ENCODE data around the gene SLAIN2. TPM values are rescaled to one million over a fixed set of nuclear protein-coding genes. Genes with fewer than 3 reads are reported as not detected.
"Not testable (repeated sequence)": the region's sequence is repeated elsewhere in the genome, so short reads cannot be mapped to it uniquely, and the experiment has no call there.

The SLAIN2 gene
- polyA plus RNA-seq, 3 donors = 13.9 to 24.1 (median 17.6) TPM

DNA sequence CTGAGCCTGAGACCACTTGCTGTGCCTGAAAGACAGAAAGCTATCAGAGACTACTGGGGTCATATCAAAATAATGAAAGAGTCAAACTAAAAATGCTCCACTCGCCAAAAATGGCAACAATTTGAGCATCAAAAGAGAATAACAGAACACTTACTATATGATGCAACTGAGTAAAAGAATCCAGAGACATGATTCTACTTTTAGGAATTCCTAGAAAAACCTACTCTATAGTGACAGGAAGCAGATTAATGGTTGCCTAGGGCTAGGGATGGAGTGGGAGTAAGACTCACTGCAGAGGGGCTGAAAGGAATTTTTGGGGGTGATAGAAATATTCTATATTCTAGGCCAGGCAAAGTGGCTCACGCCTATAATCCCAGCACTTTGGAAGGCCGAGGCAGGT, 29.4 kb upstream of the SLAIN2 start:
- H3K9me3 ChIP-seq (replicated peaks in 1 of 2; ENCODE audit: control insufficient read depth in 1 of 2, insufficient read depth in 1 of 2, low read length in 2 of 2) = no peaks in the 10 kb centered on the region
- no CpG with 5 or more reads among the region's 3 CpGs for WGBS (ENCODE audit: insufficient coverage)
- Mint-ChIP-seq H3K27ac (no peak overlapping the region), H3K36me3 (no peaks in the 10 kb centered on the region), H3K27me3 (ENCODE audit: low read depth in 3 of 3) (no peaks in the 10 kb centered on the region), H3K4me1 (no peaks in the 10 kb centered on the region), H3K4me3 (no peak overlapping the region), H3K9me3 (peaks cover 0 to 5% (median 2%) of the 10 kb centered on the region in 7 donors)
- no peaks in the 10 kb centered on the region for H4K20me1 ChIP-seq (ENCODE audit: insufficient read depth, low read length)
- H3K36me3 ChIP-seq (replicated peaks in 1 of 2; ENCODE audit: control insufficient read depth in 1 of 2, insufficient read depth in 2 of 2, low read length in 2 of 2) = no peaks in the 10 kb centered on the region
- intact Hi-C loops (cut with micrococcal nuclease) = no loop called here
- no peaks in the 10 kb centered on the region for H3K79me2 ChIP-seq (ENCODE audit: insufficient read depth, low read length)
- no peak overlapping the region for H3K27ac ChIP-seq (ENCODE audit: low read depth in 1 of 2, low read length in 2 of 2)
- TF ChIP-seq, protein P1, sequence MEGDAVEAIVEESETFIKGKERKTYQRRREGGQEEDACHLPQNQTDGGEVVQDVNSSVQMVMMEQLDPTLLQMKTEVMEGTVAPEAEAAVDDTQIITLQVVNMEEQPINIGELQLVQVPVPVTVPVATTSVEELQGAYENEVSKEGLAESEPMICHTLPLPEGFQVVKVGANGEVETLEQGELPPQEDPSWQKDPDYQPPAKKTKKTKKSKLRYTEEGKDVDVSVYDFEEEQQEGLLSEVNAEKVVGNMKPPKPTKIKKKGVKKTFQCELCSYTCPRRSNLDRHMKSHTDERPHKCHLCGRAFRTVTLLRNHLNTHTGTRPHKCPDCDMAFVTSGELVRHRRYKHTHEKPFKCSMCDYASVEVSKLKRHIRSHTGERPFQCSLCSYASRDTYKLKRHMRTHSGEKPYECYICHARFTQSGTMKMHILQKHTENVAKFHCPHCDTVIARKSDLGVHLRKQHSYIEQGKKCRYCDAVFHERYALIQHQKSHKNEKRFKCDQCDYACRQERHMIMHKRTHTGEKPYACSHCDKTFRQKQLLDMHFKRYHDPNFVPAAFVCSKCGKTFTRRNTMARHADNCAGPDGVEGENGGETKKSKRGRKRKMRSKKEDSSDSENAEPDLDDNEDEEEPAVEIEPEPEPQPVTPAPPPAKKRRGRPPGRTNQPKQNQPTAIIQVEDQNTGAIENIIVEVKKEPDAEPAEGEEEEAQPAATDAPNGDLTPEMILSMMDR (IDR thresholded peaks at IDR 0.05) = no peak
- H3K9ac ChIP-seq (ENCODE audit: insufficient read depth, low read length, poor library complexity, severe bottlenecking) = no peak overlapping the region
- no peak overlapping the region for H3K4me2 ChIP-seq (replicated peaks; ENCODE audit: extremely low read depth, low read length, poor library complexity, severe bottlenecking)
- no peak for DNase-seq
- no peak overlapping the region for H2AFZ ChIP-seq (ENCODE audit: insufficient read depth, low read depth, low read length, poor library complexity, severe bottlenecking)
- H3K27me3 ChIP-seq (ENCODE audit: control insufficient read depth in 2 of 2, insufficient read depth in 2 of 2, low read length in 2 of 2) = no peaks in the 10 kb centered on the region
- H3K4me1 ChIP-seq (ENCODE audit: control insufficient read depth in 1 of 2, insufficient read depth in 2 of 2, low read length in 2 of 2) = no peaks in the 10 kb centered on the region
- H3K4me3 ChIP-seq (replicated peaks in 1 of 3; ENCODE audit: low read depth in 2 of 3, low read length in 3 of 3) = no peak overlapping the region

DNA sequence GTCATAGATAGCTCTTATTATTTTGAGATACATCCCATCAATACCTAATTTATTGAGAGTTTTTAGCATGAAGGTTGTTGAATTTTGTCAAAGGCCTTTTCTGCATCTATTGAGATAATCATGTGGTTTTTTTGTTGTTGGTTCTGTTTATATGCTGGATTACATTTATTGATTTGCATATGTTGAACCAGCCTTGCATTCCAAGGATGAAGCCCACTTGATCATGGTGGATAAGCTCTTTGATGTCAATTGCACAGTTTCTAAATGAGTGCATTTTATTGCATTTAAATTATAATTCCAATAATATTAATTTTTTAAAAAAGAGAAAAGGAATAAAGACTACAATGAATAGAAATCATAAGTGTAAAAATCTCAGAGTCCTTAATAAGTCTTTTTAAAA, 26.6 kb upstream of the SLAIN2 start:
- H3K27me3 Mint-ChIP-seq (ENCODE audit: low read depth in 3 of 3); H3K9me3 Mint-ChIP-seq; H3K27me3 ChIP-seq (ENCODE audit: control insufficient read depth in 2 of 2, insufficient read depth in 2 of 2, low read length in 2 of 2); H2AFZ ChIP-seq (ENCODE audit: insufficient read depth, low read depth, low read length, poor library complexity, severe bottlenecking); H3K9ac ChIP-seq (ENCODE audit: insufficient read depth, low read length, poor library complexity, severe bottlenecking); H4K20me1 ChIP-seq (ENCODE audit: insufficient read depth, low read length); H3K4me1 Mint-ChIP-seq; H3K9me3 ChIP-seq (replicated peaks in 1 of 2; ENCODE audit: control insufficient read depth in 1 of 2, insufficient read depth in 1 of 2, low read length in 2 of 2); H3K27ac ChIP-seq (ENCODE audit: low read depth in 1 of 2, low read length in 2 of 2); H3K79me2 ChIP-seq (ENCODE audit: insufficient read depth, low read length); H3K4me3 Mint-ChIP-seq; H3K36me3 ChIP-seq (replicated peaks in 1 of 2; ENCODE audit: control insufficient read depth in 1 of 2, insufficient read depth in 2 of 2, low read length in 2 of 2); H3K27ac Mint-ChIP-seq; DNase-seq; H3K4me3 ChIP-seq (replicated peaks in 1 of 3; ENCODE audit: low read depth in 2 of 3, low read length in 3 of 3); intact Hi-C loops (cut with micrococcal nuclease); H3K4me2 ChIP-seq (replicated peaks; ENCODE audit: extremely low read depth, low read length, poor library complexity, severe bottlenecking); H3K4me1 ChIP-seq (ENCODE audit: control insufficient read depth in 1 of 2, insufficient read depth in 2 of 2, low read length in 2 of 2); H3K36me3 Mint-ChIP-seq: not testable (repeated sequence)
